Mesenchymal stem cell (in vitro differentiated cells and primary cell): Measurements from ENCODE around the gene PLEKHG7. TPM values are rescaled to one million over a fixed set of nuclear protein-coding genes. Genes with fewer than 3 reads are reported as not detected.
"Not testable (repeated sequence)": the region's sequence is repeated elsewhere in the genome, so short reads cannot be mapped to it uniquely, and the experiment has no call there.

ENCODE experiments used
- DNase-seq: peaks from one replicate; pipeline ENCODE4 v3.0.0-alpha.2; 2013
- H2AFZ ChIP-seq: one replicate; pipeline ENCODE4 v1.6.1; 2013; ENCODE audit warnings: low read depth, mild to moderate bottlenecking, control low read depth, inconsistent platforms, low read length, moderate library complexity
- H2AK5ac ChIP-seq: 2 replicates; pipeline ENCODE4 v1.6.1; 2013; ENCODE audit warnings: low read length, moderate library complexity, mild to moderate bottlenecking, inconsistent platforms; ENCODE audit not compliant: severe bottlenecking
- H2BK120ac ChIP-seq: one replicate; pipeline ENCODE4 v1.6.1; 2013; ENCODE audit warnings: low read depth, mild to moderate bottlenecking, inconsistent platforms, low read length, moderate library complexity
- H2BK12ac ChIP-seq, 2 experiments: one replicate each; pipeline ENCODE4 v1.6.1; 2013; ENCODE audit warnings: inconsistent platforms in 2 of 2, low read length in 2 of 2, mild to moderate bottlenecking in 2 of 2, moderate library complexity in 2 of 2, control low read depth in 1 of 2
- H2BK15ac ChIP-seq: one replicate; pipeline ENCODE4 v1.6.1; 2013; ENCODE audit warnings: mild to moderate bottlenecking, low read depth, inconsistent platforms; ENCODE audit not compliant: poor library complexity, severe bottlenecking
- H2BK5ac ChIP-seq: 2 replicates; pipeline ENCODE4 v1.6.1; 2013; ENCODE audit warnings: low read depth, mild to moderate bottlenecking, low read length, control low read depth, inconsistent platforms; ENCODE audit not compliant: poor library complexity, severe bottlenecking
- H3K14ac ChIP-seq, 2 experiments: one replicate each; pipeline ENCODE4 v1.6.1; 2013; ENCODE audit warnings: inconsistent platforms in 2 of 2, low read length in 2 of 2, control low read depth in 1 of 2, mild to moderate bottlenecking in 1 of 2, moderate library complexity in 1 of 2
- H3K18ac ChIP-seq, 2 experiments: one replicate each; pipeline ENCODE4 v1.6.1; 2013; ENCODE audit warnings: inconsistent platforms in 2 of 2, low read length in 2 of 2, control low read depth in 1 of 2, low read depth in 1 of 2, mild to moderate bottlenecking in 1 of 2
- H3K23ac ChIP-seq, 2 experiments: one replicate each; pipeline ENCODE4 v1.6.1; 2013; ENCODE audit warnings: inconsistent platforms in 2 of 2, low read length in 2 of 2, mild to moderate bottlenecking in 2 of 2, moderate library complexity in 2 of 2, control low read depth in 1 of 2
- H3K27ac ChIP-seq: 2 replicates; pipeline ENCODE4 v1.5.1; 2013; ENCODE audit warnings: mild to moderate bottlenecking, moderate library complexity, low read length, control low read depth, inconsistent platforms; ENCODE audit not compliant: poor library complexity, severe bottlenecking
- H3K27me3 ChIP-seq, 2 experiments: 2 replicates each; pipeline versions ENCODE4 v1.6.1 to v1.7.0; 2013; ENCODE audit warnings: low read length in 2 of 2, mild to moderate bottlenecking in 2 of 2, moderate library complexity in 2 of 2, control low read depth in 1 of 2, inconsistent platforms in 1 of 2; ENCODE audit not compliant: control insufficient read depth in 1 of 2, insufficient read depth in 1 of 2
- H3K36me3 ChIP-seq, 2 experiments: 2 replicates each; pipeline versions ENCODE4 v1.6.1 to v1.7.0; 2013; ENCODE audit warnings: low read length in 2 of 2, control low read depth in 1 of 2, inconsistent platforms in 1 of 2, low read depth in 1 of 2, mild to moderate bottlenecking in 1 of 2; ENCODE audit not compliant: insufficient read depth in 2 of 2, control insufficient read depth in 1 of 2
- H3K4ac ChIP-seq, 2 experiments: one replicate each; pipeline ENCODE4 v1.6.1; 2013; ENCODE audit warnings: inconsistent platforms in 2 of 2, low read length in 2 of 2, mild to moderate bottlenecking in 2 of 2, moderate library complexity in 2 of 2, control low read depth in 1 of 2, low read depth in 1 of 2
- H3K4me1 ChIP-seq: 2 replicates; pipeline ENCODE4 v1.6.1; 2013; ENCODE audit warnings: low read depth, low read length, control low read depth; ENCODE audit not compliant: control insufficient read depth, insufficient read depth
- H3K4me2 ChIP-seq: 2 replicates; pipeline ENCODE4 v1.6.1; 2013; ENCODE audit warnings: low read length, mild to moderate bottlenecking, inconsistent platforms; ENCODE audit not compliant: poor library complexity, severe bottlenecking
- H3K4me3 ChIP-seq, 2 experiments: 2 replicates each; pipeline versions ENCODE4 v1.5.1 to v1.7.0; 2013; ENCODE audit warnings: low read length in 2 of 2, mild to moderate bottlenecking in 2 of 2, control low read depth in 1 of 2, low read depth in 1 of 2; ENCODE audit not compliant: insufficient read depth in 1 of 2
- H3K79me1 ChIP-seq: replicated peaks from 2 replicates; pipeline ENCODE4 v1.6.1; 2013; ENCODE audit warnings: mild to moderate bottlenecking, control low read depth, low read length, inconsistent platforms; ENCODE audit not compliant: poor library complexity, severe bottlenecking
- H3K9ac ChIP-seq: 2 replicates; pipeline ENCODE4 v1.7.0; 2013; ENCODE audit warnings: mild to moderate bottlenecking, low read length, moderate library complexity
- H3K9me3 ChIP-seq: 2 replicates; pipeline ENCODE4 v1.7.0; 2013; ENCODE audit warnings: mild to moderate bottlenecking, low read length; ENCODE audit not compliant: control insufficient read depth
- H4K8ac ChIP-seq: one replicate; pipeline ENCODE4 v1.6.1; 2013; ENCODE audit warnings: inconsistent platforms, mild to moderate bottlenecking, low read length, moderate library complexity
- H4K91ac ChIP-seq: one replicate; pipeline ENCODE4 v1.6.1; 2013; ENCODE audit warnings: mild to moderate bottlenecking, low read length, inconsistent platforms
- WGBS: methylation state at CpG from one replicate; pipeline ENCODE4 v1.1.7; 2013; ENCODE audit warnings: mixed read lengths; 5-methylcytosine and 5-hydroxymethylcytosine counted together
- polyA plus RNA-seq, 2 experiments: library from polyadenylated mRNA; stranded (reverse); fragments of 200-250 nt; gene quantifications; one replicate each; pipeline ENCODE4 v1.2.3, GENCODE V29; 2013

The PLEKHG7 gene, protein sequence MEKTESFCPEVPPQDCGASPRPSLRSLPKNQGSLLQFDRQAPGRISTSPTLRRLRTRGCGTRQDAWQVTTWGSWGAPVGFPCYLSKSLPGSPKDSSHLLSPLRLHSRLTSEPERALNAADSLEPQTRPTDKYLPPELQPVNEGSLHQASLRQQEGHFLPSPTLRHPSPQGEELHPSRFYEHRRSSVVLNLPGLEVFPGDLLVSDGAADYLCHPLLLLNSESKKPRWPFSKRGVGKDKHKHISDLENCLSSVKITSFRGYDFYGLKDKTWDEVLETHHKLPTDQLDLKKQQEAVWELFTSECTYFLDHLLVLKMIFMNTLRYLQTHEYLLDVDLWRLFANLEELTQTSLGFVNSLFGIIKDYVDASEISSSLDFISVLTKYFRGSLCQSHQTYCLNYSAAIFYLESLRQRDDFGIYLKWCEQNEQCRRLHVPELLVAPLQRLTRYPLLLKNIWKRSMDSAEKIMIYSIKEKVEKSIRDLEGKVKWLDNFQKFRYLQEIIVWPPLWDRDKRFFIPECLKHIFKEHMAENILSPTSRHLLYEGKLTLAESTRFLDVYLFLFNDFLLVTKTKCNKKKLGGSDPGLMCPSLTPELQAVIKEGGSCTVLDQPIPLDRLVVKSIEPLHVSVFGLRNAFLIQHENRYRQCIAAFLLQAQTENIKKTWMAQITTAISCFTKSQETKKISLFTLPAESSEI
- polyA plus RNA-seq (2013, experiment 1 of 2): not detected
- polyA plus RNA-seq (2013, experiment 2 of 2): not detected

DNA sequence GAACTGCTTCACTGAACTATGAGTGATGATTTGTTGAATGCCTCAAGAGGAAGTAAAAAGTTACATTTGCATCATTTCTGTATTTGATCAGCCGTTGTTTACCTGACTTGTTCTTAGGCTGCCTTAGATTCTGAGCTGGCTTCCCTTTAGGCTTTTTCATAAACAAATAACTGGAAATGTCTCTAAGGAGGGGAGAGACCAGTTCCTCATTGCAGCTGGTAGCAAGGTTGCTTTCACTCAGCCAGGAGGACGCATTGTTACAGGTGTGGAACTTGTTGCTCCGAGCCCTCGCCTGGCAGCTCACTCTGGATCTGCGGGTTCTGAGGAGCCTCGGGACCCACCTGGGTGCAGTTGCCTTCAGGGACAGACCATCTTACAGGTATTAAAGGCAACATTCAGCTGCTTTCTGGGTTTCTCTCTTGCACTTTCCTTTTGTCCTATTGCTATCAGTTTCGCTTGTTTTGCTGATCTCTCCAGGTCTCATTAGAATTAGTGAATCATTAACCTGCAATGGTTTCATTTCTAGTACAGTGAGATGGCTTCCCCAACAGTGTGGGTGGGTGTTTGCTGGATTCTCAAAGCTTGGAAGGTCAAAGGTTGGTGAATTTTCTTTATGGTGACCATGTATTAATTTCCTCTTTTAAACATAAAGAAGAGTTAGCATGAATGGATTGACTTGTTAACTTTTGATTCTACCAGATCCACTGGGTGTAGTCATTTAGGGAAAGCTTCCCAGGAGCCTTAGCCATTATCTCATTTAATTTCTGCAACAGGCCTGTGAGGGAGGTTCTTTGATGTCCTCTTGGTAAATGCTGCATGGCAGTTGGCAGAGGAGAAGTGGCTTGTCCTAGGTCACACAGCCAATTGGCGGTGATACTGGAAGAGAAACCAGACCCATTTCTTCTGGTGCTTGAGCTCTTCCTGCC lies at the start of gene PLEKHG7:
TSS of gene PLEKHG7 (plus strand) at position 236 of the 926 bp plus-strand sequence. CDS start 3,643 bp downstream, outside the sequence.
- Histone ChIP-seq H3K4me1 (peaks cover 3% of the 10 kb centered on the region), H3K14ac (no peak within 1 kb of the TSS), H3K79me1 (no peaks in the 10 kb centered on the region), H3K4me2 (peak within 1 kb of the TSS; percentile 35), H2BK120ac (no peak within 1 kb of the TSS), H2BK12ac (no peak within 1 kb of the TSS), H2AK5ac (no peak within 1 kb of the TSS), H2AFZ (no peak within 1 kb of the TSS), H3K4ac (no peak within 1 kb of the TSS), H2BK15ac (no peak within 1 kb of the TSS), H3K9me3 (no peaks in the 10 kb centered on the region), H3K27me3 (no peaks in the 10 kb centered on the region), H2BK5ac (no peak within 1 kb of the TSS), H3K9ac (no peak within 1 kb of the TSS), H3K27ac (no peak within 1 kb of the TSS), H3K4me3 (no peak within 1 kb of the TSS), H3K18ac (no peak within 1 kb of the TSS), H4K8ac (no peak within 1 kb of the TSS), H3K36me3 (no peaks in the 10 kb centered on the region), H4K91ac (no peak within 1 kb of the TSS), H3K23ac (no peak within 1 kb of the TSS)
- 91% methylated on average over 8 of the region's 8 CpGs for whole genome bisulfite sequencing
- DNase-seq: no peak

DNA sequence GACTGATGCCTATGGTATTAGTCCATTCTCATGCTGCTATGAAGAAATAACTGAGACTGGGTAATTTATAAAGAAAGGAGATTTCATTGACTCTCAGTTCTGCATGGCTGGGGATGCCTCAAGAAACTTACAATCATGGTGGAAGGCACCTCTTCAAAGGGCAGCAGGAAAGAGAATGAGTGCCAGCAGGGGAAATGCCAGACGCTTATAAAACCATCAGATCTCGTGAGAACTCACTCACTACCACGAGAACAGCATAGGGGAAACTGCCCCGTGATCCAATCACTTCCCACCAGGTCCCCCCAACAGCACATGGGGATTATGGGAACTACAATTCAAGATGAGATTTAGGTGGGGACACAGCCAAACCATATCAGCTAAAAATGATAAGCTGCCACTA lies 48.5 kb upstream of the PLEKHG7 start:
- not testable (repeated sequence) for H2BK12ac ChIP-seq, H2AK5ac ChIP-seq, H2AFZ ChIP-seq, H3K23ac ChIP-seq, DNase-seq, H3K14ac ChIP-seq, H3K79me1 ChIP-seq, H3K4me2 ChIP-seq, H3K18ac ChIP-seq, H2BK15ac ChIP-seq, H2BK5ac ChIP-seq, H3K4ac ChIP-seq, H3K27me3 ChIP-seq, H3K36me3 ChIP-seq, H4K91ac ChIP-seq, H3K9me3 ChIP-seq, H3K4me1 ChIP-seq, H3K27ac ChIP-seq, H2BK120ac ChIP-seq, H4K8ac ChIP-seq, H3K4me3 ChIP-seq
- peak overlapping the region; percentile 21 for H3K9ac ChIP-seq
- WGBS: 95% methylated on average over 4 of the region's 4 CpGs

DNA sequence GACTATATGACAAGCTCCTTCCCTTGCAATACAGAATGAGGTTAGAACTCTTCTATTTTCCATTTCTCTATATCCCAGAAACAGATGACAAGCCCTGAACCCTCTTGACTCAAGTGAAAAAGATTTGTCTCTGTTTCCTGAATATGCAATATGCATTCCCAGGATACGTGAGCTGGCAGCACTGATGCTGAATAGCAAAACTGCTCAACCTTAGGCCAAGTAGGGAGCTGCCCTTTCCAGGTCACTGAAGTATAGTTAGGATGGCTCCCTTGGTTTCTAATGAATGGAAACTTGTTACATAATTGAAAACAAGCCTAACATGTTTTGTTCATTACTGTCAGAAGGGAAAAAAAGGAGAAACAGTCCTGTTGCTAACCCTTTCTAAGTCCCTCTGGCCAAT lies 47.9 kb upstream of the PLEKHG7 start:
- H3K9ac ChIP-seq: no peak overlapping the region
- no peaks in the 10 kb centered on the region for H3K27me3 ChIP-seq
- H2BK15ac ChIP-seq: no peak overlapping the region
- no peak overlapping the region for H4K8ac ChIP-seq
- no peak overlapping the region for H4K91ac ChIP-seq
- no peak overlapping the region for H3K4me2 ChIP-seq
- no peak for DNase-seq
- H2BK5ac ChIP-seq: no peak overlapping the region
- H3K4ac ChIP-seq: no peak overlapping the region
- no peak overlapping the region for H3K27ac ChIP-seq
- no peak overlapping the region for H3K18ac ChIP-seq
- H2BK120ac ChIP-seq: no peak overlapping the region
- H3K36me3 ChIP-seq: no peaks in the 10 kb centered on the region
- 95% methylated on average over 1 of the region's 1 CpG for WGBS
- no peak overlapping the region for H3K23ac ChIP-seq
- no peak overlapping the region for H2BK12ac ChIP-seq
- H3K9me3 ChIP-seq: no peaks in the 10 kb centered on the region
- no peak overlapping the region for H3K14ac ChIP-seq
- H2AFZ ChIP-seq: no peak overlapping the region
- no peak overlapping the region for H2AK5ac ChIP-seq
- no peaks in the 10 kb centered on the region for H3K79me1 ChIP-seq
- H3K4me1 ChIP-seq: no peaks in the 10 kb centered on the region
- no peak overlapping the region for H3K4me3 ChIP-seq
